ENCODE results near the gene RIMS3.

Gene RIMS3

DNA sequence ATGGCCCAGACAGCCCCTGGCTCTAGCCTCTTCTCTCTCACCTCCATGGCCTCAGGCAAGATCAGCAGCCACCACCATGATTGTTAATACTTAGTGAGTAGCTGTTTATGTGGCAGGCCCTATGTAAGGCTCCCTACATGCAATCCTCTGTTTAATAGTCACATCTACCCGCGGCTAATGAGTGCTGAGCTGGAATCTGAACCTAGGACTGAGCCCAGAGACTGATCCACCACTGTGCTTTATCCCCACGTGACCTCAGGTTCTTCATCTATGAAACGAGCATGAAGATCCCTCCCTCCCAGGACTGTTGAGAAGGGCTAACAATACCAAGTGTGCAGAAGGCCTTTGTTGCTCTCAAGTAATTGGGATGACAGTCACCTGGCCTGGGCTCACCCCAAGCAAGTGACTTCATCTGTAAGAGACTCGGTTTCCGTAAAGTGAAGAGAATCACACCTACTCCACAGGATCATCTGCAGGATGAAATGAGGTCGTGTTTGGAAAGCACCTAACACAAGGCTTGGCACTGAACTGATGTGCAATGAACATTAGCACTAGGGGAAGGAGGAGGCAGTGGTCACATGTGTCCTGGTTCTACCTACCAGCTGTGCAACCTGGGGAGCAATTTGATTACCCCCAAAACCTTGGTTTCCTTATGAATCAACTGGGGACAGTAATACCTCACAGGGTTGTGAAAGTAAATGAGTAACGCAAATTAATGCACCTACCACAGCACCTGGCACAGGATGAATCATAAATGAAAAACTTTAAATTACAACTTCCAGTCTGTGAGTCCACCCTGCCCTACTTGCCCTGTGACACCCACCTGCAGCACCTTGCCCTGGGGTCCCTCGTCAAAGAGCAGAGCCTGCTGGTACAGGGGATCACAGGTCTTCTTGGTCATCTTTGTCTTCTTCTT is 37.2 kb downstream of the RIMS3 start:
- DNase-seq, result no peak

DNA sequence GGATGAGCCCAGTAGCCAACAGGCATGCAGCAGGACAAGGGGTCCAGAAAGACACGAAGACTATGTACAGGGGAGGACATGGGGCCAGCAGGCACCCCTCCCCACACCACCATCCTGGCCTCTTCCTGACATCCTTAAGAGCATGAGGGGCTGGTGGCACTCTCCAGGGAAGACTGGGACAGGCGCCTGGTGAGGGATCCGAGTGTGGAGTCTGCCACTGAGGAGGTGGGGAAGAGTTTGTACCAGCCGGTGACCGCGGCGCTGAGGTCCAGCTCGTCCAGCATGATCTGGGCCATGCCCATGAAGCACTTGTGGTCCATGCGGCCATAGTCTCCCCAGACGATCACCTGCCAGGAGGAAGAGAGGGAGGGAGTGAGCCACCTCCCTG is 39.1 kb downstream of the RIMS3 start:
- DNase-seq, result no peak

DNA sequence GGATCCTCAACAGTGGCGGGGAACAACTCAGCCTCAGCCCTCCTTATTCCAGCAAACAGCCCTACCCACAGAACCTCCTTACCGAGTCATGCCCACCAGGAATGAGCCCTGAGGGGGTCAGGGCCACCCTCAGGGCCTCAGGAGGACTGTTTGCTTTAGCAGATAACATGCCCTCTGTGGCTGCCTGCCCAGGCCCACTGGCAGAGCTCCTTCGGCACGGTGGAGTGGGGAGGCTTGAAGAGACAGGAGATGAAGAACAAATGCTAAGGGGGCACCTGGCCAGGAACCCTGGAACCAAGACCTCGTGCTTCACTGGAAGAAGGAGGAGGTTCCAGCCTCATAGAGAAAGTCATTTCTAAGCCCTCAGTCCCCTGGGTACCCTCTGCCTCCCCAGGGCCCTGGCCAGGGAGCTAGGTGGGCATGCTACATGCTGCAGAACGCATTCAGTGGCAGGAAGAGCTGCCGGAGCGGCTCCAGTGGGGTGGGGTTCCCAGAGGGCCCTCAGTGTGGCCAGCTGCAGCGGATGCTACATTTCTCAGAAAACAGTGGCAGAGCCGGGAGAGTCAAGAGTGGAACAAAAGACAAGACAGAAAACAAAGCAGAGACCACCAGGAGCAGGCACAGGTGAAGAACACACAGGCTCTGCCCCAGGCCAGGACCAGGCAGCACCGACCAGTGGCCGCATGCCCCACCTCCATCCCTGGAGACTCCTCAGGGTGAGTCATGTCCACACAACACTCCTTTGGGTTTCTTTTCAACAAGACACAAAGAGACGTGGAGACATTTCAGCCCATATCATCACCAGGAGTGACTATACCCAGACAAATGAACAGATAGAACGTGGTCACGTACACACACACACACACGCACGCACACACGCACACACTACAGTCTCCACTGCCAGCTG is 39.8 kb downstream of the RIMS3 start:
- no peak for DNase-seq

DNA sequence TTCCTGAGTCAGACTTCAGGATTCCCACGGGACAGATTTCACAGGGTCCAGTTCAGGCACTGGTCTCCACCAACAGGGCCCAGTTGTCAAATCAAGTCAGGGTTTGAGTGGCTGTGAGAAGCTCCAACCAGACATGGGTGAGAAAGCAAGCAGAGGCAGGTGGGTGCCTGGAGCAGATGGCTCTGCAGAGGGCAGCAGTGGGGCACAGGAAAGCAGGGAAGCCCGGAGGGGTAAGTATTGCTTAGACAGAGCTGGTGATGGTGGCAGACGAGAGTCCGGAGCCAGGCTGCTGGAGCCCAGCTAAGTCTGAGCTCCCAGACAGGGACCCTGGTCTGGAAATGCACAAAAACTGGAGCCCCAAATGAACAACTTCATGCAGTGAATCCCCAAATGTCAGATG is 40.4 kb downstream of the RIMS3 start:
- DNase-seq, result no peak

DNA sequence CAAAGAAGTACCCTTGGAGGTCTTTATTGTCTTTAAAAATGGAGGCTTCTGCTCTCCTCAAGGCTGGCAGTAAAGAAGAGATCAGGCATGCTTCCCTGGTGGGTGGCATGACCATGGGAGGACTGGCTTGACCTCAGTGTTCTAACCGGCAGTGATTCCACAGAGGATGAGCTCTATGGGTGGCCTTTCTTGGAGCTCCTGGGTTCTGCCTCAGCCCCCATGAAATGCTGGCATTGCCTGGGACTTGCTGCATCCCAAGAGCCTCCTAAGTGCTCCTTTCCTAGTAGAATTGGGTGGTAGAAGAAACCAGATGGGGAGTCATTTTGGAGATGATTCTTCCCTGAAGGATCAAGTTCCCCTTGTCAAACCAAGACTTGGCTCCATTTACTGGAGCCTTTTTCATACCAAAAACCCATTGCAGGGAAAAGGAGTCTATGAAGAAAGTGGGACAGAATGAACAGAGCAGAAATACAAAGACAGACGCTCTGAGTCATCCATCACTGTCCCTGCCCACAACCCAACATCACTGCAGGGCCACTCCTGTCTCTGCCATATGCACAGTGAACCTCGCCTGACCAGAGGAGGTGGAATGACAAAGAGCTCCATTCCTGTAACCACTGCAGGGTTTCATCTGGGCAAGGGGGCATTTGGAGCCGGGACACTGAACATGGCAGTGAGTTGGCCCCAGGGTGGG is 42.4 kb downstream of the RIMS3 start:
- no peak for DNase-seq

DNA sequence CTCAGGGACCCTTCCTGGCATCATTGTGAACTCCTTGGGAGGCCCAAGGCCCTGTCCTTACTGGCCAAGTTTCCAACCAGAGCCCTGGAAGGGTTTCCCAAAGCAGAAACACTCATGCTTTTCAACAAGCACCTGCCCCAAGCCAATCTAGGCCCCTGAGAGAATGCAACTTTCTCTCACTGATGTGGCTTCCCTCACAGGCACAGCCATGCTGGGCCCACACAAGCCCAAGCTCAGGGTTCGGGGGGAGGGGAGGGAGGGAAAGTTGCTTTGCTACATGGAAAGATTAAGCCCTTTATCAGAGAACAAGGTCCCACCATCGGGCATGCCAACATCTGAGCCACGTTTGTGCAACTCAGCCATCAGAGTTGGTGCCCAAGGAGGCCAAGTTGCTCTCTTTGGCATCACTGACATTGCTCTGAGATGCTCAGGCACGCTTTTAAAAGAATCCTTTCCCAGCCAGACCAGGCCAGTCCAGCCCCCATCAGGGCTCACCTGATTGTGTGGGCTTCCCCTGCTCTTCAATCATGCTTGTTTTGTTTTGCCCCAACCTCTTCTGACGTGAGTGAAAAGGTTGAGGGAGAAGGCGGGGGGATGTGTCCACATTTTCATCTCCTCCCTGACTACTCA is 43.5 kb downstream of the RIMS3 start:
- DNase-seq, result no peak

GRCh38 chr1:40620586-40621210 is 44.8 kb downstream of the RIMS3 start:
- DNase-seq, result no peak

GRCh38 chr1:40620150-40620549 is 45.3 kb downstream of the RIMS3 start:
- no peak for DNase-seq

DNA sequence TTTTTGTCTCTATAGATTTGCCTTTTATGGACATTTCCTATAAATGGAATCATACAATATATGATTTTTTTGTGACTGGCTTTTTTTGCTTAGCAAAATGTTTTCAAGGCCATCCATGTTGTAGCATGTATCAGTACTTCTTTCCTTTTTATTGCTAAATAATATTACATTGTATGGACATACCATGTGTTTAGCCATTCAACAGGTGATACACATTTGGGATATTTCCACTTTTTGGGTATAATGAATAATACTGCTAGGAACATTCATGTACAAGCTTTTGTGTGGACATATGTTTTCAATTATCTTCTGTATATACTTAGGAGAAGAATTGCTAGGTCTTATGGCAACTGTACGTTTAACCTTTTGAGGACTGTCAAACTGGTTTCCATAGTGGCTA is 47.4 kb downstream of the RIMS3 start:
- no peak for DNase-seq

DNA sequence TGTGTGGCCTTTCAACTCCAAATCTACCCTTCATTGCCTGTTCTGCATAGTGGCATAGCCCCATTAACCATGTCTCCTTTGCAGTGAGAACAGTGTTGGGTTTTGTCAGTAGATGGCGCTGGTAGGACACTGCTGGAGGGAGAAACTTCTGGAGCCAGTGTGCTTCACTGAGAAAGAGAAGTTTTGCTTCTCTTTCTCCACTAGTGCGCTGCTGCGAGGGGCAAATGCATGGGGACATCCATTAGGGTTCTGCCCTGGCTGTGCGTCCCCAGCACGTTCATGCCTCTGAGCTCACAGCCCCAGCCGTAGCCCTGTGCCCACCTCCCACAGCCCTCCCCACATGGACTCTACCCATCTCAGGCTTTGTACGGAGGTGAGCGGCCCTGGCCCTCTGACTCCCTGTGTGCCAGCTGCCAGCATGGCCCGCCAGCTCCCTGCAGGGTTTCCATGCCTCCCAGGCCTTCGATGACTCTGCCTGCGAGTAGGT is 53.1 kb downstream of the RIMS3 start:
- peak; percentile 48 for DNase-seq

GRCh38 chr1:40610156-40610555 is 55.3 kb downstream of the RIMS3 start:
- no peak for DNase-seq

GRCh38 chr1:40607921-40608320 is 57.6 kb downstream of the RIMS3 start:
- DNase-seq, result no peak

DNA sequence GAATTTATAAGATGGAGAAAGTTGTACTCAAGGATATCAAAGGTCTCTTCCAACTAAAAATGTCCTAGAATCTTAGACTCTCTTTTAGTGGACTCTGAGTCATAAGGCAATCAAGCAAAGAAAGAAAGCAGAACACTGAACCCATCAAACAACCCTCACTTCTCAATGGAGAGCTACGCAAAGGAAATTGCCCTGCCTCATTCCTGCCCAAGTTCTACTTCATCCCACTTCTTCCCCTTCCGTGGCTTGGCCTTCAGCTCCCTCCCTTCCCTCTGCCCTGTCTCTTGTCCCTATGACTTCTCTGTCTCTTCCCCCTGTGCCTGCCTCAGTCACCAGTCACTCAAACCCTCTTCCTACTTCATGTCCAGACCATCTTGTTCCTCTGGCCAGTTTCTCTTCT is 58.5 kb downstream of the RIMS3 start:
- DNase-seq, result no peak

DNA sequence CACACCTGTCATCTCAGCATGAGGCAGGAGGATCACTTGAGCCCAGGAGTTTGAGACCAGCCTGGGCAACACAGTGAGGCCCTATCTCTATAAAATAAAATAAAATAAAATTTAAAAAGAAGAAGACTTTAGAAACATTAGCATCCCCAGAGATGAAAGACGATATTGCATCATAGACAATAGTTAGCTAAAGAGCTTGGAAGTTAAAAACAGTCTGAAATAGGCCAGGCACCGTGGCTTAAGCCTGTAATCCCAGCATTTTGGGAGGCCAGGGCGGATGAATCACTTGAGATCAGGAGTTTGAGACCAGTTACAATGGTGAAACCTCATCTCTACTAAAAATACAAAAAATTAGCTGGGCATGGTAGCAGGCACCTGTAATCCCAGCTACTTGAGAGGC is 59.3 kb downstream of the RIMS3 start:
- DNase-seq, result no peak

DNA sequence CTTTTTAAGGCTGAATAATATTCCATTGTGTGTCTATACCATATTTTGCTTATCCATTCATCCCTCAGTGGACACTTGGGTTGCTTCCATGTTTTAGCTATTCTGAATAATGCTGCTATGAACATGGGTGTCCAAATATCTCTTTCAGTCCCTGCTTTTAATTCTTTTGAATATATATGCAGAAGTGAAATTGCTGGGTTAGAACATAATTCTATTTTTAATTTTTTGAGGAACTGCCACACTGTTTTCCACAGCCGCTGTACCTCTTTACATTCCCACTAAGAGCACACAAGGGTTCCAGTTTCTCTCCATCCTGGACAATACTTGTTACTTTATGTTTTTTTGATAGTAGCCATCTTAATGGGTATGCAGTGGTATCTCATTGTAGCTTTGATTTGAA is 65.6 kb downstream of the RIMS3 start:
- DNase-seq, result no peak

DNA sequence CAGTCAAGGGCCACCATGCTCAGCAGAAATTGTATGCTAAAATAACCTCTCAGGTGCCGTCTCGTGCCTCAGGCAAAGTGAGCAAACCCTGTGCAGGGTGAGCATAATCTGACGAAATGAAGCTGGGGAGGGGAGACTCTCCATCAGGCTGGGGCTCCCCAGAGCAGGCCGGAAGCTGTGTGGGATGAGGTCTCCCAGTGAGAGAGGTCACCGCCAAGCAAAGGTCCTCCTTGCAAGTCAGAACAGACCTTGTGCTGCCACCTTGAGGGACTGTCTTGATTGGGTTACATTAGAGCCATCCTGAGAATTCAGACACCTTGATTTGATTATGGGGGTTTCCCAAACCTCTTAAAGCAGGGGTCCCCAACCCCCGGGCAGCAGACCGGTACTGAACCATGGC is 69.9 kb downstream of the RIMS3 start:
- no peak for DNase-seq

DNA sequence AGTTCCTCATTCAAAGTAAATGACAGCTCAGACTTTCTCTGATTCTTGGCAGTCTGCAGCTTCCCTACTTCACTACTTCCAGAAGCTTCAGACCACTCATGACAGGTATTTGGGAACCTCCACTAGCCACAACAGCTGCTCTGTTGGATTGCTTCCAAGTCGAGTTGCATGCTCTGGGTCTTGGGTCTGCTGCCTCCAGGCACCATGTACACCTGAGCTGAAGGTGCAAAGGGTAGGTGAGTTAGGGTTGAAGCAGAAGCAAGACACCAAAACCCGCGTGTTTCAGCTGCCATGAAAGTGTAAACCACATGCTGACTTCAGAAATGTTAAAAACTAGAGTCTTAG is 71.3 kb downstream of the RIMS3 start:
- no peak for DNase-seq

GRCh38 chr1:40593449-40594186 is 71.9 kb downstream of the RIMS3 start:
- DNase-seq, result no peak

GRCh38 chr1:40592107-40592803 is 73.2 kb downstream of the RIMS3 start:
- DNase-seq, result peak; percentile 32

DNA sequence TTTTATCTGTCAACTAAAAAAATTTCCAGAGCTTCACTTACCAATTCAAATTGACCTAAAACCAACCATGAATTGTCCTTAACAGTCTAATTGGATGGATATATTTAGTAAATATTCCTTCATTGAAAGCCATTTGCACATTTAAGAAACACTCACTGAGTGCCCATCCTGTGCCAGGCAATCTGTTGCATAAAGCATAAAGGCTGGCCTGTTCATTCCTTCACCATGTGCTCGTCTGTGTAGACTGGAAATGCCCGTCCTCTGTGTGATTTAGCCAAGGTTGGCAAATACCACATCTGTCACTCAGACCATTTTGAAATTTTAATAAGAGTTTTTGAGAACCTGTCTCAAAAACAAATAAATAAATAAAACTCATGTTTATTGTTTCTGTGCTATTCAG is 76.9 kb downstream of the RIMS3 start:
- no peak for DNase-seq

DNA sequence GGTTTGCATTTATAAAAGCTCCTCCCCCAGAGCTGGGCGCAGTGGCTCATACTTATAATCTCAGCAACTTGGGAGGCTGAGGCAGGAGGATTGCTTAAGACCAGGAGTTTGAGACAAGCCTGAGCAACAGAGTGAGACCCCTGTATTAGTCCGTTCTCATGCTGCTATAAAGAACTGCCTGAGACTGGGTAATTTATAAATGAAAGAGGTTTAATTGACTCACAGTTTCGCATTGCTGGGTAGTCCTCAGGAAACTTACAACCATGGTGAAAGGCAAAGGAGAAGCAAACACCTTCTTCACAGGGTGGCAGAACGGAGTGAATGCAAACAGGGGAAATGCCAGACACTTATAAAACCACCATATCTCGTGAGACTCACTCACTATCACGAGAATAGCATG is 81.5 kb downstream of the RIMS3 start:
- no peak for DNase-seq

Data from NCI-H2227 treated with DMSO at 0.1 percent for 48 hours (cell line).